PFSK-1 (cell line): ENCODE data around the gene PIK3R5.

ENCODE experiments used
- FOXP2 ChIP-seq: optimal IDR thresholded peaks from 2 replicates; pipeline ENCODE3; 2011; ENCODE audit warnings: borderline replicate concordance, control low read depth, inconsistent platforms; ENCODE audit not compliant: insufficient read depth; ENCODE audit errors: extremely low read length, extremely low read depth
- POLR2AphosphoS5 ChIP-seq: IDR thresholded peaks from 2 replicates; pipeline ENCODE4 v1.6.1; 2012; ENCODE audit warnings: low read depth, mild to moderate bottlenecking, control low read depth, low read length, moderate library complexity
- SIN3A ChIP-seq: IDR thresholded peaks from 2 replicates; pipeline ENCODE4 v1.6.1; 2012; ENCODE audit warnings: mild to moderate bottlenecking, low read length, moderate library complexity, borderline replicate concordance; ENCODE audit not compliant: insufficient read depth
- TAF1 ChIP-seq: IDR thresholded peaks from 2 replicates; pipeline ENCODE4 v1.6.1; 2012; ENCODE audit warnings: low read length, control low read depth, borderline replicate concordance; ENCODE audit not compliant: insufficient read depth
- TF ChIP-seq, protein P1 (sequence below), 2 experiments: IDR thresholded peaks; 2 replicates each; pipeline versions ENCODE4 v1.6.1 to v1.8.0; 2011 to 2012; ENCODE audit warnings: low read depth in 2 of 2, low read length in 2 of 2, control low read depth in 1 of 2, inconsistent platforms in 1 of 2, mild to moderate bottlenecking in 1 of 2, moderate library complexity in 1 of 2; ENCODE audit not compliant: insufficient read depth in 1 of 2

DNA sequence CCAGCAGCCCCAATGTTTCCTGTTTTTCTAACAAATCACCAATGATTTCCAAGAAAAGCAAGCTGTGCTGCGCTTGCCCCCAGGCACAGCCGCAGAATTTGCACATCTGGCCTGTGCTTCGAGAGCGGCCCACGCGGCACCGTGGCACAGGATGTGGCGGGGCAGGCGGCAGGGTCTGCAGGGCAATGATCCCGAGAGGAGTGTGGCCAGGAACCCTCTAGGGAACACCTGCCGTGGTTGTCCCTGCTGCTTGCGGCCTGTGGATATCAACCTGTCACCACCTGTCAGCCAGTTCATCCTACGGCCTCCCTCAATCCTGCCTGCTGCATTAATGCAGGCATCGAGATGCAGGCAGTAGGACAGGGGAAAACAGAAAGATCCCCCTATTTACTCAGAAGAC, 24.0 kb downstream of the PIK3R5 start:
- TF ChIP-seq POLR2AphosphoS5 = no peak
- TF ChIP-seq TAF1 = no peak
- TF ChIP-seq SIN3A = no peak
- TF ChIP-seq, protein P1, sequence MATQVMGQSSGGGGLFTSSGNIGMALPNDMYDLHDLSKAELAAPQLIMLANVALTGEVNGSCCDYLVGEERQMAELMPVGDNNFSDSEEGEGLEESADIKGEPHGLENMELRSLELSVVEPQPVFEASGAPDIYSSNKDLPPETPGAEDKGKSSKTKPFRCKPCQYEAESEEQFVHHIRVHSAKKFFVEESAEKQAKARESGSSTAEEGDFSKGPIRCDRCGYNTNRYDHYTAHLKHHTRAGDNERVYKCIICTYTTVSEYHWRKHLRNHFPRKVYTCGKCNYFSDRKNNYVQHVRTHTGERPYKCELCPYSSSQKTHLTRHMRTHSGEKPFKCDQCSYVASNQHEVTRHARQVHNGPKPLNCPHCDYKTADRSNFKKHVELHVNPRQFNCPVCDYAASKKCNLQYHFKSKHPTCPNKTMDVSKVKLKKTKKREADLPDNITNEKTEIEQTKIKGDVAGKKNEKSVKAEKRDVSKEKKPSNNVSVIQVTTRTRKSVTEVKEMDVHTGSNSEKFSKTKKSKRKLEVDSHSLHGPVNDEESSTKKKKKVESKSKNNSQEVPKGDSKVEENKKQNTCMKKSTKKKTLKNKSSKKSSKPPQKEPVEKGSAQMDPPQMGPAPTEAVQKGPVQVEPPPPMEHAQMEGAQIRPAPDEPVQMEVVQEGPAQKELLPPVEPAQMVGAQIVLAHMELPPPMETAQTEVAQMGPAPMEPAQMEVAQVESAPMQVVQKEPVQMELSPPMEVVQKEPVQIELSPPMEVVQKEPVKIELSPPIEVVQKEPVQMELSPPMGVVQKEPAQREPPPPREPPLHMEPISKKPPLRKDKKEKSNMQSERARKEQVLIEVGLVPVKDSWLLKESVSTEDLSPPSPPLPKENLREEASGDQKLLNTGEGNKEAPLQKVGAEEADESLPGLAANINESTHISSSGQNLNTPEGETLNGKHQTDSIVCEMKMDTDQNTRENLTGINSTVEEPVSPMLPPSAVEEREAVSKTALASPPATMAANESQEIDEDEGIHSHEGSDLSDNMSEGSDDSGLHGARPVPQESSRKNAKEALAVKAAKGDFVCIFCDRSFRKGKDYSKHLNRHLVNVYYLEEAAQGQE (IDR thresholded peaks at IDR 0.05; ENCODE audit: insufficient read depth in 1 of 2, low read depth in 2 of 2, low read length in 2 of 2) = no peak
- TF ChIP-seq FOXP2 = no peak
